ENCODE data around the gene RNF128. TPM values are rescaled to one million over a fixed set of nuclear protein-coding genes. Genes with fewer than 3 reads are reported as not detected.
A peak's percentile ranks its signal among the peaks of the same experiment; 100 is the strongest.

Gene RNF128
- polyA plus RNA-seq, 4 donors: 38.2 to 138 (median 43.1) TPM

DNA sequence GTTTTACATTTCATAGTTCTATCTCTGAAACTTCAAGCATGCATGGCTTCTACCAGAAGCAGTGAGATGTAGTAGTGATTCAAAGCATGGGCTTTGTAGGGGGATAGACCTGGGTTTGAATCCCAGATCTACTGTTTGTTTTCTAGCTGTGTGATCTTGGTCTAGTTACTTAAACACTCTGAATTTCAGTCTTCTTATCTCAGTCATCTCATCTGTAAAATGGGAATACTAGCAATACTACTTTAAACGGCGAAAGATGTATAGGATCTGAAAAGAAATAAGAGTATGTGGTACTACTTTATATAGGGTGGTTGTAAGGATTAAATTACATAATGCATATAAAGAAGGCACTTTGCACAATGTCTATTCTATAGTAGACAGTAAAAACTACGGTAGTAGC is 20.0 kb upstream of the RNF128 start:
- H3K27ac ChIP-seq (ENCODE audit: low read depth in 1 of 3, low read length in 2 of 3): no peak overlapping the region
- H3K4me3 ChIP-seq (ENCODE audit: low read depth in 1 of 3, low read length in 3 of 3): no peak overlapping the region
- no peak for FAIRE-seq
- 96 to 99% (median 97%) methylated on average over 3 of the region's 3 CpGs for WGBS, 3 donors
- H3K9me3 ChIP-seq (ENCODE audit: control insufficient read depth in 2 of 2, insufficient read depth in 1 of 2, low read depth in 1 of 2, low read length in 1 of 2): no peaks in the 10 kb centered on the region
- H3K4me1 ChIP-seq (ENCODE audit: control insufficient read depth in 3 of 3, insufficient read depth in 2 of 3, low read depth in 1 of 3, low read length in 2 of 3): no peaks in the 10 kb centered on the region
- no peaks in the 10 kb centered on the region for H3K36me3 ChIP-seq (ENCODE audit: control insufficient read depth in 3 of 3, insufficient read depth in 2 of 3, low read depth in 1 of 3, low read length in 3 of 3)
- DNase-seq: no peak
- no peaks in the 10 kb centered on the region for H3K27me3 ChIP-seq (ENCODE audit: control insufficient read depth in 3 of 3, insufficient read depth in 3 of 3, low read length in 3 of 3)

DNA sequence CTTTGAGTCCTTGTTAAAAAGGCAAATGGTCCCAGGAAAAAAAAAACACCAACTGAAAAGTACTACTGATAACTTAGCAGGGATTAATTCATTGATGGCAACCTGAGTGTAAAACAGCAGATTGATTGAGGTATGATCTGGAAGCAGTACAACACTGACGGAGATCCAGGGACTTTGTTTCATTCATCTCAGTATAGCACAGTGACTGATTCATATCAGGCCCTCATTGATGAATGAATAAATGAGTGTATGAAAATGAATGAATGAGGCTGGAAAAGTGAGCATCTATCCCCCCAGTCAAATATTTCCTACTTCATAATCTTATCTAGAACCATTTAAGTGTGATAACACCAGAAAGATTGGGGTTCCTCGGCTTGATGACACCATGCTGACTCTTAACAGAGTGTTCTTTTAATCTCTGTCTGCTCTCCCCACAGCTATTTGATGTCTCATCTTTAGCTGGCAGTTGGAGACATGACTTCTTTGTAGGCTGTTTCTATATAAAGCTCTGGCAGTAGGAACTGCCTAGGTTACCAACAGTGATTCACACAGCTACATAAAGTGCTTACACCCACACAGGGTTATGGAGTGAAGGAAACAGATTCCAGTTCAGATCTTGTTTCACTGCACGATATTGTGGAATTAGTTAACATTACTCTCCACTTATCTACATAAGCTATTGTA is 18.6 kb upstream of the RNF128 start:
- H3K4me1 ChIP-seq (ENCODE audit: control insufficient read depth in 3 of 3, insufficient read depth in 2 of 3, low read depth in 1 of 3, low read length in 2 of 3): no peaks in the 10 kb centered on the region
- no peak overlapping the region for H3K27ac ChIP-seq (ENCODE audit: low read depth in 1 of 3, low read length in 2 of 3)
- DNase-seq (no peak), FAIRE-seq (no peak)
- no peaks in the 10 kb centered on the region for H3K9me3 ChIP-seq (ENCODE audit: control insufficient read depth in 2 of 2, insufficient read depth in 1 of 2, low read depth in 1 of 2, low read length in 1 of 2)
- no peak overlapping the region for H3K4me3 ChIP-seq (ENCODE audit: low read depth in 1 of 3, low read length in 3 of 3)
- H3K36me3 ChIP-seq (ENCODE audit: control insufficient read depth in 3 of 3, insufficient read depth in 2 of 3, low read depth in 1 of 3, low read length in 3 of 3): no peaks in the 10 kb centered on the region
- no peaks in the 10 kb centered on the region for H3K27me3 ChIP-seq (ENCODE audit: control insufficient read depth in 3 of 3, insufficient read depth in 3 of 3, low read length in 3 of 3)
- WGBS, 3 donors: 20 to 45% (median 38%) methylated on average over 3 of the region's 3 CpGs

DNA sequence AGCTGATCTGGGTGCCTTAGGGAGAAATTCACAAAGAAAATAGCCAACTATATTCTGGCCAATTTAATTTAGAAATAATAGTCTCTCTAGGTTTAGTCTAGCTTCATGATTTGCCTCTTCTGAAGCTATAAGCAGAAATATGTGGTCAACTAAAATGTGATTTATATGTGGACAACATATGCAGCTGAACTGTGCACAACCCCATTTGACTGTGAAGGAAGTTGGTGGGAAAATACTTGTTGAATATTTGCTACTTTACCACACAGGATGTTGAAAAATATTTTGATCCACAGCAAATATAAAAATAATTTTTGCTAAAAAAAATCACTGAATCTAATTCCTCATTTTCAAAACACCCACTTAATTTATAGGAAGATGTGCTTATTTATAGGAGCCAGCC is 15.7 kb upstream of the RNF128 start:
- Histone ChIP-seq H3K9me3 (ENCODE audit: control insufficient read depth in 2 of 2, insufficient read depth in 1 of 2, low read depth in 1 of 2, low read length in 1 of 2) (no peaks in the 10 kb centered on the region), H3K27ac (ENCODE audit: low read depth in 1 of 3, low read length in 2 of 3) (no peak overlapping the region), H3K4me3 (ENCODE audit: low read depth in 1 of 3, low read length in 3 of 3) (no peak overlapping the region), H3K4me1 (ENCODE audit: control insufficient read depth in 3 of 3, insufficient read depth in 2 of 3, low read depth in 1 of 3, low read length in 2 of 3) (peaks cover 0 to 1% (median under 1%) of the 10 kb centered on the region in 3 donors), H3K27me3 (ENCODE audit: control insufficient read depth in 3 of 3, insufficient read depth in 3 of 3, low read length in 3 of 3) (no peaks in the 10 kb centered on the region), H3K36me3 (ENCODE audit: control insufficient read depth in 3 of 3, insufficient read depth in 2 of 3, low read depth in 1 of 3, low read length in 3 of 3) (no peaks in the 10 kb centered on the region)
- FAIRE-seq: no peak
- DNase-seq: no peak

DNA sequence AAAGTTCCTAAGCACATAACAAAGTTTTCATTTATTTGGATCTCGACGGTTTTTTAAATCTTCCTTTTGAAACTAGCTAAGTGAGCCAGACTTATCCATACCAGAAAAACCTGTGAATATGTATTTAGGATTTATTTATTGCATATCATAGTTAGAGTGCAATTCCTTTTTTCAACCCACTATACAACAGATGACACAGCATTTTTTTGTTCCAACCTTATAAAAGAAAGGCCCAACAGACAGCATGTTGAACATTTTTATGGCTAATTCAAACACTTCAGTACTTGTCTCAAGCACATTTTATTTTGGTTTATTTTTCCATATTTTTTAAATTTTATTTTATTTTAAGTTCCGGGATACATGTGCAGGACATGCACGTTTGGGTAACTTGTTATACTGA is 15.1 kb upstream of the RNF128 start:
- H3K27ac ChIP-seq (ENCODE audit: low read depth in 1 of 3, low read length in 2 of 3): no peak overlapping the region
- no peaks in the 10 kb centered on the region for H3K27me3 ChIP-seq (ENCODE audit: control insufficient read depth in 3 of 3, insufficient read depth in 3 of 3, low read length in 3 of 3)
- no peak overlapping the region for H3K4me3 ChIP-seq (ENCODE audit: low read depth in 1 of 3, low read length in 3 of 3)
- FAIRE-seq (no peak), DNase-seq (no peak)
- H3K9me3 ChIP-seq (ENCODE audit: control insufficient read depth in 2 of 2, insufficient read depth in 1 of 2, low read depth in 1 of 2, low read length in 1 of 2): no peaks in the 10 kb centered on the region
- WGBS, 3 donors: 77 to 92% (median 83%) methylated on average over 4 of the region's 4 CpGs
- H3K4me1 ChIP-seq (ENCODE audit: control insufficient read depth in 3 of 3, insufficient read depth in 2 of 3, low read depth in 1 of 3, low read length in 2 of 3): peaks cover 0 to 4% (median 3%) of the 10 kb centered on the region in 3 donors
- H3K36me3 ChIP-seq (ENCODE audit: control insufficient read depth in 3 of 3, insufficient read depth in 2 of 3, low read depth in 1 of 3, low read length in 3 of 3): no peaks in the 10 kb centered on the region

DNA sequence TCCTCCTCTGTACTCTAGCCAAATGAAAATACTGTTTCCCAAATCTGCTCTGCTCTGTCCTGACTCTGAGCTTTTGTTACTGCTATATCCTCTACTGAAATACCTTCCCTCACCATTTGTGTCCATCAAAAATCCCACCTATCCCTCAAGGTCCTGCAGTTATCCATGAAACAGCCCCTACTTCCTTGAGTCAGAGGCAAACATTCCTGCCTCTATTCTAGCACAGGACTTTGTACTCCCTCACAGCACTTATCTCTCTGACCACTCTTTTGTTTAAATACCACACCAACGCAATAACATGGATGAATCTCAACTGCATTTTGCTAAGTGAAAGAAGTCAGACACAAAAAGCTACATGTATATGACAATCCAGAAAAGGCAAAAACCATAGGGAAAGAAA is 10.5 kb upstream of the RNF128 start:
- no peaks in the 10 kb centered on the region for H3K36me3 ChIP-seq (ENCODE audit: control insufficient read depth in 3 of 3, insufficient read depth in 2 of 3, low read depth in 1 of 3, low read length in 3 of 3)
- DNase-seq: peak; percentile 58 to 64
- no peak for FAIRE-seq
- no peaks in the 10 kb centered on the region for H3K9me3 ChIP-seq (ENCODE audit: control insufficient read depth in 2 of 2, insufficient read depth in 1 of 2, low read depth in 1 of 2, low read length in 1 of 2)
- 22 to 50% (median 42%) methylated on average over 1 of the region's 1 CpG for WGBS, 3 donors
- peak overlapping the region in 1 of 3 donors; percentile 72 for H3K27ac ChIP-seq (ENCODE audit: low read depth in 1 of 3, low read length in 2 of 3)
- no peak overlapping the region for H3K4me3 ChIP-seq (ENCODE audit: low read depth in 1 of 3, low read length in 3 of 3)
- no peaks in the 10 kb centered on the region for H3K27me3 ChIP-seq (ENCODE audit: control insufficient read depth in 3 of 3, insufficient read depth in 3 of 3, low read length in 3 of 3)
- peaks cover 0 to 10% (median 3%) of the 10 kb centered on the region in 3 donors for H3K4me1 ChIP-seq (ENCODE audit: control insufficient read depth in 3 of 3, insufficient read depth in 2 of 3, low read depth in 1 of 3, low read length in 2 of 3)

DNA sequence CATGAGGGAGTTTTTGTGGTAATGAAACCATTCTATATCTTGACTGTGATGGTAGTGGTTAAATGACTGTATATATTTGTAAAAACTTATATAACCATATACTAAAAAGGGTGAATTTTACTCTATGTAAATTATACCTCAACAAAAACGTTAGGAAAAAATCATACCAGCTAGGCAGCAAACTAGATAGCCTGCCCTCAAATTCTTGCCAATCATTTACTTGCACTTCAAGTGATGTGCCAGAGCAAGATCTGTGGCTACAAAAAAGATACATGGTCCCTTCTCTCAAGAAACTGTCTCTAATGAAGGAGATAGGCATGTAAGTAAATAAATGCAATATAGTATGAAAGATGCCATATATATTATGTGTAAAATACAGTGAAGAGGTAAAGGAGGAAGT is 10.0 kb upstream of the RNF128 start:
- Histone ChIP-seq H3K27me3 (ENCODE audit: control insufficient read depth in 3 of 3, insufficient read depth in 3 of 3, low read length in 3 of 3) (no peaks in the 10 kb centered on the region), H3K36me3 (ENCODE audit: control insufficient read depth in 3 of 3, insufficient read depth in 2 of 3, low read depth in 1 of 3, low read length in 3 of 3) (no peaks in the 10 kb centered on the region), H3K4me3 (ENCODE audit: low read depth in 1 of 3, low read length in 3 of 3) (no peak overlapping the region), H3K27ac (ENCODE audit: low read depth in 1 of 3, low read length in 2 of 3) (peak overlapping the region in 1 of 3 donors; percentile 72), H3K4me1 (ENCODE audit: control insufficient read depth in 3 of 3, insufficient read depth in 2 of 3, low read depth in 1 of 3, low read length in 2 of 3) (peaks cover 0 to 10% (median 3%) of the 10 kb centered on the region in 3 donors), H3K9me3 (ENCODE audit: control insufficient read depth in 2 of 2, insufficient read depth in 1 of 2, low read depth in 1 of 2, low read length in 1 of 2) (no peaks in the 10 kb centered on the region)
- DNase-seq: no peak
- WGBS, 3 donors: 9 to 30% (median 9%) methylated on average over 1 of the region's 1 CpG
- FAIRE-seq: no peak

DNA sequence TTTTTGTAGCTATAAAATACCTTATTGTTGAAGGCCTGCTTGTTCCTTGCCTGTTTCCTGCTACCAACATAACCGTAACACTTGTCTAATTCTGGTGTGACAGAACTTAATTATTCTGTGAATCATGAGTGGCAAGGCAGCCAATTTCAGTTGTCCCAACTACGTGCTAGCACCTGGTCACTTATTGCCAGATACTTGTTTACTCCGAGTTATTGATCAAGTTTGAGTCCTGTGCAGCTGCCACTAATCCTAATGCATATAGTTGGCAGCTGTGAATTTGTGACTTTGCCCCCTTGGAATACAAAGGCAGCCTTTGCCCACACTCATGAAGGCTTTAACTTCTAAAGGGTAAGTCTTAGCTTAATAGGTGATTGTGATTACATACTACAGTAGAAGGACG is 7.8 kb upstream of the RNF128 start:
- DNase-seq: peak; percentile 57 to 80
- H3K4me3 ChIP-seq (ENCODE audit: low read depth in 1 of 3, low read length in 3 of 3): no peak overlapping the region
- 9 to 56% (median 24%) methylated on average over 4 of the region's 4 CpGs for WGBS, 3 donors
- no peaks in the 10 kb centered on the region for H3K36me3 ChIP-seq (ENCODE audit: control insufficient read depth in 3 of 3, insufficient read depth in 2 of 3, low read depth in 1 of 3, low read length in 3 of 3)
- H3K27me3 ChIP-seq (ENCODE audit: control insufficient read depth in 3 of 3, insufficient read depth in 3 of 3, low read length in 3 of 3): no peaks in the 10 kb centered on the region
- H3K27ac ChIP-seq (ENCODE audit: low read depth in 1 of 3, low read length in 2 of 3): peak overlapping the region in 1 of 3 donors; percentile 42
- H3K9me3 ChIP-seq (ENCODE audit: control insufficient read depth in 2 of 2, insufficient read depth in 1 of 2, low read depth in 1 of 2, low read length in 1 of 2): no peaks in the 10 kb centered on the region
- peaks cover 0 to 10% (median 3%) of the 10 kb centered on the region in 3 donors for H3K4me1 ChIP-seq (ENCODE audit: control insufficient read depth in 3 of 3, insufficient read depth in 2 of 3, low read depth in 1 of 3, low read length in 2 of 3)
- FAIRE-seq: peak; percentile 49

DNA sequence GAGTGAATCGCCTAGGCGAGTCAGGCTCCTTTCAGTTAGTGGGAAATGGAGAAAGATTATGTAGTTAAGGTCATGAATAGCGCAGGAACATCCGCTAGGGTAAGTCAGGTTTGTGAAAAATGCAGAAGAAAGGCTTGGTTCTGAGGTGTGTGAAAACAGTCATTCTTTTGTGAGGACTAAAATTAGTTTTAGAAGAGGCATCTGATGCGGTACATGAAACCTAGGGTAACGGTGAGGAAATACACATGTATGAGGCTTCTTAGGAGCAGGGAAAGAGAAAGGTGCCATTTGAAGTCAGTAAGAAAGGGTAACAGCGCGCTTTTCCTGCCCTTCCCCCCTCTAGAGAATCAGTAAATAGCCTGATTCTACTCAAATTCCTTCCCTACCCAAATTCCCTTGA is 570 bp upstream of the RNF128 start:
- WGBS, 3 donors: 3 to 20% (median 4%) methylated on average over 8 of the region's 8 CpGs
- no peak for FAIRE-seq
- peak overlapping the region in 2 of 3 donors; percentile 75 to 78 for H3K4me3 ChIP-seq (ENCODE audit: low read depth in 1 of 3, low read length in 3 of 3)

DNA sequence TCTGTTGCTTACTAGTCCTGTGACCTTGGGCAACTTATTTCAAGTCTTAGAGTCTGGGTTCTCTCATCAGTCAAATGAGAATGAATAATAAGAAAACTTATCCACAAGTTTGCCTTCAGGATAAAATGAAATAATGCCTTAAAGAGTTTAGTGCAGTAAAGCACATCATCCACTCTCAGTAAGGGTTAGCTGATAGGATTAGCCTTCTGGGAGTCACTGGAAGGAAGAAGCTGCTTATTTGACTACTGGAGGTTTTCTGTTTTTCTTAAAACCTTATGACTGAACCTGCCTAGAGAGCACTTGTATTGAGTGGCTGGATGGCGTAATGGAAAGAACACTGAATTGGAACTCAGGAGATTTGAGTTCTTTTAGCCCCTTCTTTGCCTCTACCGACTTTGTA is 1.8 kb downstream of the RNF128 start:
- FAIRE-seq: no peak
- no peaks in the 10 kb centered on the region for H3K9me3 ChIP-seq (ENCODE audit: control insufficient read depth in 2 of 2, insufficient read depth in 1 of 2, low read depth in 1 of 2, low read length in 1 of 2)
- WGBS, 3 donors: 24 to 58% (median 57%) methylated on average over 2 of the region's 2 CpGs

More for the DNA sequence above, 570 bp upstream of the RNF128 start:
- Histone ChIP-seq H3K4me1 (ENCODE audit: control insufficient read depth in 3 of 3, insufficient read depth in 2 of 3, low read depth in 1 of 3, low read length in 2 of 3) (no peaks in the 10 kb centered on the region), H3K36me3 (ENCODE audit: control insufficient read depth in 3 of 3, insufficient read depth in 2 of 3, low read depth in 1 of 3, low read length in 3 of 3) (no peaks in the 10 kb centered on the region), H3K27ac (ENCODE audit: low read depth in 1 of 3, low read length in 2 of 3) (peak overlapping the region in 2 of 3 donors; percentile 50 to 85), H3K9me3 (ENCODE audit: control insufficient read depth in 2 of 2, insufficient read depth in 1 of 2, low read depth in 1 of 2, low read length in 1 of 2) (no peaks in the 10 kb centered on the region), H3K27me3 (ENCODE audit: control insufficient read depth in 3 of 3, insufficient read depth in 3 of 3, low read length in 3 of 3) (peaks cover 0 to 2% (median 0%) of the 10 kb centered on the region in 3 donors)
- DNase-seq: peak in 1 of 2 donors; percentile 61

More for the DNA sequence above, 1.8 kb downstream of the RNF128 start:
- peak overlapping the region in 2 of 3 donors; percentile 41 to 85 for H3K27ac ChIP-seq (ENCODE audit: low read depth in 1 of 3, low read length in 2 of 3)
- H3K27me3 ChIP-seq (ENCODE audit: control insufficient read depth in 3 of 3, insufficient read depth in 3 of 3, low read length in 3 of 3): peaks cover 0 to 2% (median 0%) of the 10 kb centered on the region in 3 donors
- H3K4me3 ChIP-seq (ENCODE audit: low read depth in 1 of 3, low read length in 3 of 3): peak overlapping the region in 2 of 3 donors; percentile 75 to 78
- DNase-seq: peak; percentile 21 to 31
- no peaks in the 10 kb centered on the region for H3K36me3 ChIP-seq (ENCODE audit: control insufficient read depth in 3 of 3, insufficient read depth in 2 of 3, low read depth in 1 of 3, low read length in 3 of 3)
- H3K4me1 ChIP-seq (ENCODE audit: control insufficient read depth in 3 of 3, insufficient read depth in 2 of 3, low read depth in 1 of 3, low read length in 2 of 3): no peaks in the 10 kb centered on the region

Measured in small intestine (tissue), 7 donors.